T-cell (primary cell): Measurements from ENCODE around the gene SLC24A1. TPM values are rescaled to one million over a fixed set of nuclear protein-coding genes. Genes with fewer than 3 reads are reported as not detected.
A peak's percentile ranks its signal among the peaks of the same experiment; 100 is the strongest.

Source experiments
- ATAC-seq, 4 experiments: fragments of 200-7000 bp in 3 of 4; fragments of 150-1000 bp in 1 of 4; cut with Tn5 transposase; replicated peaks in 1 of 4; 1 replicate in 3 of 4; 2 replicates in 1 of 4; pipeline ENCODE4 v1.10.0; 2021; ENCODE audit warnings: moderate library complexity in 3 of 4, mild to moderate bottlenecking in 2 of 4, moderate number of reproducible peaks in 1 of 4
- CTCF ChIA-PET, 2 donors: fragments of 300-600 bp; sonication (Branson Sonifier 250); formaldehyde crosslinking; loops; one replicate each; lab custom pipeline; 2022; ENCODE audit warnings: antibody characterized with exemption in 2 of 2; lab: Charles Lee
- POLR2A ChIA-PET, 2 donors: fragments of 300-600 bp; sonication (Branson Sonifier 250); formaldehyde crosslinking; loops; one replicate each; lab custom pipeline; 2022; ENCODE audit warnings: antibody characterized with exemption in 2 of 2; lab: Charles Lee
- DNase-seq, 35 experiments: peaks; one replicate each; pipeline versions ENCODE4 v3.0.0 to v3.0.0-alpha.2; 2013 to 2023
- H3K27ac ChIP-seq: one replicate; pipeline ENCODE4 v1.5.1; 2013; ENCODE audit warnings: low read length
- H3K27me3 ChIP-seq, 2 experiments: replicated peaks in 1 of 2; 1 replicate in 1 of 2; 2 replicates in 1 of 2; pipeline versions ENCODE4 v1.6.1 to v1.7.0; 2013; ENCODE audit warnings: low read length in 1 of 2, mixed read lengths in 1 of 2; ENCODE audit not compliant: control insufficient read depth in 2 of 2, insufficient read depth in 2 of 2; ENCODE audit errors: extremely low read depth in 1 of 2
- H3K36me3 ChIP-seq, 2 donors: 1 replicate in 1 of 2; 2 replicates in 1 of 2; pipeline versions ENCODE4 v1.6.1 to v1.7.0; 2013; ENCODE audit warnings: low read length in 1 of 2; ENCODE audit not compliant: control insufficient read depth in 2 of 2, insufficient read depth in 1 of 2; ENCODE audit errors: extremely low read depth in 1 of 2
- H3K4me1 ChIP-seq, 2 experiments: 1 replicate in 1 of 2; 2 replicates in 1 of 2; pipeline versions ENCODE4 v1.6.1 to v1.7.0; 2013; ENCODE audit warnings: low read length in 2 of 2, mixed read lengths in 1 of 2; ENCODE audit not compliant: insufficient read depth in 2 of 2, control insufficient read depth in 1 of 2; ENCODE audit errors: extremely low read depth in 1 of 2
- H3K4me3 ChIP-seq, 2 donors: 1 replicate in 1 of 2; 2 replicates in 1 of 2; pipeline versions ENCODE4 v1.5.1 to v1.7.0; 2013; ENCODE audit warnings: mild to moderate bottlenecking in 2 of 2, low read length in 1 of 2, moderate library complexity in 1 of 2; ENCODE audit not compliant: control insufficient read depth in 1 of 2; ENCODE audit errors: extremely low read depth in 1 of 2
- H3K9me3 ChIP-seq: 2 replicates; pipeline ENCODE4 v1.7.0; 2013
- H3K27ac Mint-ChIP-seq, 2 donors: one replicate each; pipeline ENCODE4 v1.8.0; 2020 to 2021; ENCODE audit warnings: mild to moderate bottlenecking in 2 of 2, mixed read lengths in 2 of 2
- H3K27me3 Mint-ChIP-seq, 2 donors: one replicate each; pipeline ENCODE4 v1.8.0; 2021 to 2022; ENCODE audit warnings: mixed read lengths in 2 of 2
- H3K36me3 Mint-ChIP-seq: one replicate; pipeline ENCODE4 v1.8.0; 2021; ENCODE audit warnings: mixed read lengths
- H3K4me1 Mint-ChIP-seq, 3 donors: one replicate each; pipeline ENCODE4 v1.8.0; 2020 to 2022; ENCODE audit warnings: mixed read lengths in 3 of 3, mild to moderate bottlenecking in 1 of 3
- H3K4me3 Mint-ChIP-seq, 3 donors: one replicate each; pipeline ENCODE4 v1.8.0; 2020 to 2022; ENCODE audit warnings: mild to moderate bottlenecking in 3 of 3, mixed read lengths in 3 of 3, moderate library complexity in 3 of 3
- H3K9me3 Mint-ChIP-seq, 3 donors: one replicate each; pipeline ENCODE4 v1.8.0; 2020 to 2022; ENCODE audit warnings: mixed read lengths in 3 of 3
- WGBS: methylation state at CpG from one replicate; pipeline ENCODE4 v1.1.5; 2013; ENCODE audit warnings: missing lambda C conversion rate; ENCODE audit not compliant: insufficient coverage; 5-methylcytosine and 5-hydroxymethylcytosine counted together
- total RNA-seq, 35 experiments: library from RNA in 6 of 35; stranded (reverse) in 6 of 35; fragments of 120-200 nt in 1 of 35; gene quantifications; one replicate each; pipeline versions ENCODE4 v1.2.1 to v1.2.4 and lab custom pipeline; 2013 to 2026

SLC24A1 gene
- total RNA-seq, 5 donors from 2014 or later (not counting 1 experiment from before 2014, with no cell fraction given): 4.1 to 6.5 (median 5.0) TPM

- Histone ChIP-seq H3K9me3 (no peaks in the 10 kb centered on the region), H3K27me3 (no peaks in the 10 kb centered on the region), H3K4me1 (peaks cover 8 to 10% of the 10 kb centered on the region in 2 experiments), H3K36me3 (peaks cover 9 to 59% of the 10 kb centered on the region in 2 donors), H3K27ac (no peak overlapping the region), H3K4me3 (no peak overlapping the region)
- no peak overlapping the region for H3K4me3 Mint-ChIP-seq
- peaks cover 27 to 28% (median 28%) of the 10 kb centered on the region in 3 donors for H3K4me1 Mint-ChIP-seq
- H3K9me3 Mint-ChIP-seq: no peaks in the 10 kb centered on the region
- no peaks in the 10 kb centered on the region for H3K27me3 Mint-ChIP-seq
- CTCF ChIA-PET: no interaction called here
- H3K27ac Mint-ChIP-seq: peak overlapping the region; percentile 62
- peaks cover 66% of the 10 kb centered on the region for H3K36me3 Mint-ChIP-seq
- ATAC-seq (no peak), DNase-seq (no peak)
- POLR2A ChIA-PET: interaction anchor here in 1 of 2 donors (0.6 kb wide), 1 partner anchor 898 kb away, joined by 3 read pairs; no protein-coding TSS in a partner anchor
Measured at GRCh38 chr15:65580287-65580686, 41.5 kb upstream of the SLC24A1 start.

- no peaks in the 10 kb centered on the region for H3K9me3 Mint-ChIP-seq
- H3K27ac Mint-ChIP-seq: peak overlapping the region; percentile 92 to 93
- Histone ChIP-seq H3K9me3 (no peaks in the 10 kb centered on the region), H3K4me1 (peaks cover 8 to 13% of the 10 kb centered on the region in 2 experiments), H3K27me3 (no peaks in the 10 kb centered on the region), H3K27ac (peak overlapping the region; percentile 80), H3K4me3 (no peak overlapping the region), H3K36me3 (peaks cover 0 to 48% of the 10 kb centered on the region in 2 donors)
- ATAC-seq (peak; percentile 67 to 85 (median 80)), DNase-seq (peak in 34 of 35 experiments; percentile 3 to 74 (median 44))
- ChIA-PET POLR2A (no interaction called here), CTCF (no interaction called here)
- no peaks in the 10 kb centered on the region for H3K27me3 Mint-ChIP-seq
- peaks cover 68% of the 10 kb centered on the region for H3K36me3 Mint-ChIP-seq
- H3K4me3 Mint-ChIP-seq: peak overlapping the region; percentile 10 to 54 (median 39)
- H3K4me1 Mint-ChIP-seq: peaks cover 35 to 40% (median 39%) of the 10 kb centered on the region in 3 donors
- WGBS: 0% methylated on average over 1 of the region's 1 CpG
Measured at GRCh38 chr15:65583701-65584100, 38.0 kb upstream of the SLC24A1 start.

GRCh38 chr15:65584241-65584640, 37.5 kb upstream of the SLC24A1 start:
- Histone ChIP-seq H3K27ac (peak overlapping the region; percentile 80), H3K4me1 (peaks cover 8 to 13% of the 10 kb centered on the region in 2 experiments), H3K36me3 (peaks cover 0 to 48% of the 10 kb centered on the region in 2 donors), H3K9me3 (no peaks in the 10 kb centered on the region), H3K4me3 (no peak overlapping the region), H3K27me3 (no peaks in the 10 kb centered on the region)
- H3K27me3 Mint-ChIP-seq: no peaks in the 10 kb centered on the region
- ChIA-PET POLR2A (interaction anchor here in 1 of 2 donors (0.6 to 1.0 kb wide), 2 partner anchors 207 to 271 kb away, joined by 3 to 8 read pairs; no protein-coding TSS in a partner anchor), CTCF (no interaction called here)
- no peak for DNase-seq
- peak overlapping the region; percentile 92 to 93 for H3K27ac Mint-ChIP-seq
- no peak for ATAC-seq
- peak overlapping the region in 2 of 3 donors; percentile 10 to 54 for H3K4me3 Mint-ChIP-seq
- H3K4me1 Mint-ChIP-seq: peaks cover 35 to 40% (median 39%) of the 10 kb centered on the region in 3 donors
- no peaks in the 10 kb centered on the region for H3K9me3 Mint-ChIP-seq
- H3K36me3 Mint-ChIP-seq: peaks cover 62% of the 10 kb centered on the region

- peaks cover 35 to 38% (median 35%) of the 10 kb centered on the region in 3 donors for H3K4me1 Mint-ChIP-seq
- H3K9me3 Mint-ChIP-seq: no peaks in the 10 kb centered on the region
- no peak overlapping the region for H3K27ac ChIP-seq
- no peaks in the 10 kb centered on the region for H3K27me3 Mint-ChIP-seq
- DNase-seq (no peak), ATAC-seq (no peak)
- H3K4me3 ChIP-seq: no peak overlapping the region
- no peak overlapping the region for H3K4me3 Mint-ChIP-seq
- H3K9me3 ChIP-seq: no peaks in the 10 kb centered on the region
- peak overlapping the region; percentile 10 to 59 for H3K27ac Mint-ChIP-seq
- WGBS: no CpG with 5 or more reads among the region's 1 CpG
- peaks cover 71% of the 10 kb centered on the region for H3K36me3 Mint-ChIP-seq
- CTCF ChIA-PET: interaction anchor here in 1 of 2 donors (0.8 kb wide), 1 partner anchor 270 kb away, joined by 3 read pairs; no protein-coding TSS in a partner anchor
- POLR2A ChIA-PET: interaction anchor here (0.6 kb wide), 2 partner anchors 225 to 824 kb away, joined by 3 read pairs; no protein-coding TSS in a partner anchor
- H3K4me1 ChIP-seq: peaks cover 8 to 13% of the 10 kb centered on the region in 2 experiments
- no peaks in the 10 kb centered on the region for H3K27me3 ChIP-seq
- H3K36me3 ChIP-seq: peaks cover 0 to 49% of the 10 kb centered on the region in 2 donors
Measured at GRCh38 chr15:65587094-65587493, 34.6 kb upstream of the SLC24A1 start.

- no peaks in the 10 kb centered on the region for H3K4me1 Mint-ChIP-seq
- Histone ChIP-seq H3K4me1 (no peaks in the 10 kb centered on the region), H3K27ac (no peak overlapping the region), H3K36me3 (peaks cover 9 to 74% of the 10 kb centered on the region in 2 donors), H3K27me3 (no peaks in the 10 kb centered on the region), H3K9me3 (no peaks in the 10 kb centered on the region), H3K4me3 (no peak overlapping the region)
- ChIA-PET CTCF (interaction anchor here (0.6 to 0.9 kb wide), 5 partner anchors 8 to 827 kb away, joined by 3 to 6 read pairs (median 3); no protein-coding TSS in a partner anchor), POLR2A (interaction anchor here (0.6 to 1.0 kb wide), 3 partner anchors 77 to 1135 kb away, joined by 3 to 9 read pairs (median 6); partner anchors contain the start of gene ZNF609 (in 1 of the 2))
- ATAC-seq: no peak
- no peaks in the 10 kb centered on the region for H3K27me3 Mint-ChIP-seq
- no peak overlapping the region for H3K4me3 Mint-ChIP-seq
- no peaks in the 10 kb centered on the region for H3K9me3 Mint-ChIP-seq
- no CpG with 5 or more reads among the region's 3 CpGs for WGBS
- peak in 7 of 35 experiments; percentile 13 to 52 (median 20) for DNase-seq
- H3K36me3 Mint-ChIP-seq: peaks cover 52% of the 10 kb centered on the region
- no peak overlapping the region for H3K27ac Mint-ChIP-seq
Measured at GRCh38 chr15:65595960-65596359, 25.8 kb upstream of the SLC24A1 start.

- no peaks in the 10 kb centered on the region for H3K4me1 ChIP-seq
- Mint-ChIP-seq H3K27me3 (no peaks in the 10 kb centered on the region), H3K27ac (peak overlapping the region in 1 of 2 donors; percentile 8), H3K36me3 (peaks cover 38% of the 10 kb centered on the region), H3K4me1 (no peaks in the 10 kb centered on the region), H3K9me3 (no peaks in the 10 kb centered on the region), H3K4me3 (no peak overlapping the region)
- ChIA-PET CTCF (no interaction called here), POLR2A (no interaction called here)
- ATAC-seq: no peak
- no peaks in the 10 kb centered on the region for H3K27me3 ChIP-seq
- DNase-seq: no peak
- H3K36me3 ChIP-seq: peaks cover 15 to 65% of the 10 kb centered on the region in 2 donors
- 100% methylated on average over 1 of the region's 2 CpGs for WGBS
- H3K4me3 ChIP-seq: no peak overlapping the region
- no peak overlapping the region for H3K27ac ChIP-seq
- no peaks in the 10 kb centered on the region for H3K9me3 ChIP-seq
Measured at GRCh38 chr15:65598468-65598867, 23.3 kb upstream of the SLC24A1 start.
